Amniotic epithelial cell (primary cell): ENCODE measurements around the gene ALDH9A1.
"Not testable (repeated sequence)": the region's sequence is repeated elsewhere in the genome, so short reads cannot be mapped to it uniquely, and the experiment has no call there.

Source experiments
- DNase-seq: peaks from one replicate; pipeline ENCODE4 v3.0.0-alpha.2; 2010; ENCODE audit warnings: low read depth

The ALDH9A1 gene

GRCh38 chr1:165645654-165646366 is 52.6 kb downstream of the ALDH9A1 start:
- no peak for DNase-seq

- DNase-seq: no peak
These were observed 54.2 kb downstream of the ALDH9A1 start for GRCh38 chr1:165644064-165644735.

GRCh38 chr1:165641231-165641987 is 57.0 kb downstream of the ALDH9A1 start:
- peak; percentile 42 for DNase-seq

- DNase-seq: no peak
These were observed 58.3 kb downstream of the ALDH9A1 start for GRCh38 chr1:165639821-165640623.

- DNase-seq: not testable (repeated sequence)
These were observed 60.2 kb downstream of the ALDH9A1 start for GRCh38 chr1:165638211-165638610.

GRCh38 chr1:165637427-165637826 is 60.9 kb downstream of the ALDH9A1 start:
- DNase-seq: peak; percentile 73

GRCh38 chr1:165635823-165636222 is 62.5 kb downstream of the ALDH9A1 start:
- DNase-seq: no peak

- DNase-seq: peak; percentile 36
These were observed 63.0 kb downstream of the ALDH9A1 start for GRCh38 chr1:165635329-165635728.

GRCh38 chr1:165634154-165634921 is 64.0 kb downstream of the ALDH9A1 start:
- DNase-seq: no peak

- no peak for DNase-seq
These were observed 64.7 kb downstream of the ALDH9A1 start for GRCh38 chr1:165633614-165634013.

GRCh38 chr1:165632491-165632890 is 65.9 kb downstream of the ALDH9A1 start:
- no peak for DNase-seq

GRCh38 chr1:165632152-165632469 is 66.3 kb downstream of the ALDH9A1 start:
- DNase-seq: no peak

- DNase-seq: peak; percentile 86
These were observed 66.8 kb downstream of the ALDH9A1 start for GRCh38 chr1:165631342-165632151.

- peak; percentile 81 for DNase-seq
These were observed 67.6 kb downstream of the ALDH9A1 start, which contains the start of gene MGST3 for GRCh38 chr1:165630629-165631341. TSS of gene MGST3 (plus strand) at chr1:165631234. CDS start at chr1:165649848, 18,614 bp downstream.

- DNase-seq: no peak
These were observed 68.3 kb downstream of the ALDH9A1 start for GRCh38 chr1:165629848-165630628.

GRCh38 chr1:165629151-165629550 is 69.2 kb downstream of the ALDH9A1 start:
- peak; percentile 56 for DNase-seq

- DNase-seq: no peak
These were observed 70.1 kb downstream of the ALDH9A1 start for GRCh38 chr1:165628147-165628822.

- DNase-seq: no peak
These were observed 73.9 kb downstream of the ALDH9A1 start for GRCh38 chr1:165624441-165624840.
